ENCODE measurements around the gene RPTOR. TPM values are rescaled to one million over a fixed set of nuclear protein-coding genes. Genes with fewer than 3 reads are reported as not detected.

RPTOR gene
- total RNA-seq, 1 experiment from 2014 or later, result 58.0 TPM

GRCh38 chr17:80835816-80836657, 291.4 kb downstream of the RPTOR start:
- intact Hi-C loops (cut with micrococcal nuclease; ENCODE audit: unreplicated experiment) (no loop called here), in situ Hi-C loops (cut with HindIII; ENCODE audit: low pct_unique_long_range_greater_than_20kb, low sequenced_read_pairs) (no loop called here)
- TF ChIP-seq CTCF (IDR thresholded peaks at IDR 0.05) (no peak), SIN3A (IDR thresholded peaks at IDR 0.05; ENCODE audit: borderline replicate concordance, insufficient read depth, low read depth, low read length) (no peak), TCF7L2 (IDR thresholded peaks at IDR 0.05; ENCODE audit: low read depth, low read length) (no peak), POLR2AphosphoS5 (IDR thresholded peaks at IDR 0.05; ENCODE audit: low read depth, low read length) (no peak), REST (IDR thresholded peaks at IDR 0.05; ENCODE audit: insufficient read depth in 1 of 2, low read depth in 2 of 2, low read length in 1 of 2) (no peak)
- Histone ChIP-seq H3K4me1 (ENCODE audit: control insufficient read depth, insufficient read depth, low read length) (peaks cover 13% of the 10 kb centered on the region), H3K36me3 (ENCODE audit: control insufficient read depth, insufficient read depth, low read length) (no peaks in the 10 kb centered on the region), H3K27me3 (ENCODE audit: control insufficient read depth, insufficient read depth, low read length) (no peaks in the 10 kb centered on the region), H3K27ac (ENCODE audit: low read length) (no peak overlapping the region), H3K4me3 (ENCODE audit: low read depth in 2 of 2, low read length in 2 of 2) (no peak overlapping the region), H3K9me3 (ENCODE audit: control insufficient read depth, insufficient read depth, low read depth, low read length) (no peaks in the 10 kb centered on the region)
- ChIA-PET CTCF (no interaction called here), POLR2A (no interaction called here)
- BruUV-seq (replicated peaks), result no TSS peak
- DNase-seq (ENCODE audit: low read depth, low spot score), result no peak
- ATAC-seq, result no peak

GRCh38 chr17:80836658-80836965, 292.0 kb downstream of the RPTOR start:
- Histone ChIP-seq H3K36me3 (ENCODE audit: control insufficient read depth, insufficient read depth, low read length) (no peaks in the 10 kb centered on the region), H3K4me3 (ENCODE audit: low read depth in 2 of 2, low read length in 2 of 2) (no peak overlapping the region), H3K27ac (ENCODE audit: low read length) (no peak overlapping the region), H3K4me1 (ENCODE audit: control insufficient read depth, insufficient read depth, low read length) (peaks cover 13% of the 10 kb centered on the region), H3K9me3 (ENCODE audit: control insufficient read depth, insufficient read depth, low read depth, low read length) (no peaks in the 10 kb centered on the region), H3K27me3 (ENCODE audit: control insufficient read depth, insufficient read depth, low read length) (no peaks in the 10 kb centered on the region)
- intact Hi-C loops (cut with micrococcal nuclease; ENCODE audit: unreplicated experiment), result no loop called here
- POLR2A ChIA-PET, result no interaction called here
- CTCF ChIA-PET, result no interaction called here
- in situ Hi-C loops (cut with HindIII; ENCODE audit: low pct_unique_long_range_greater_than_20kb, low sequenced_read_pairs), result no loop called here
- BruUV-seq (replicated peaks), result no TSS peak
- TF ChIP-seq SIN3A (IDR thresholded peaks at IDR 0.05; ENCODE audit: borderline replicate concordance, insufficient read depth, low read depth, low read length), result no peak
- TF ChIP-seq REST (IDR thresholded peaks at IDR 0.05; ENCODE audit: insufficient read depth in 1 of 2, low read depth in 2 of 2, low read length in 1 of 2), result no peak
- TF ChIP-seq TCF7L2 (IDR thresholded peaks at IDR 0.05; ENCODE audit: low read depth, low read length), result no peak
- TF ChIP-seq CTCF (IDR thresholded peaks at IDR 0.05), result no peak
- no peak for TF ChIP-seq POLR2AphosphoS5 (IDR thresholded peaks at IDR 0.05; ENCODE audit: low read depth, low read length)
- ATAC-seq (no peak), DNase-seq (ENCODE audit: low read depth, low spot score) (no peak)
